GM21390 (cell line): ENCODE measurements around the gene IL1R1.

Source experiments
- ATAC-seq: cut with Tn5 transposase; IDR thresholded peaks from one replicate; pipeline ENCODE4 v1.9.1; 2021; ENCODE audit not compliant: unreplicated experiment

Gene IL1R1

GRCh38 chr2:102197389-102198137, 55.0 kb downstream of the IL1R1 start:
- ATAC-seq: no peak

- ATAC-seq: no peak
Measured at GRCh38 chr2:102200539-102200938, 58.0 kb downstream of the IL1R1 start.

- ATAC-seq: no peak
Measured at GRCh38 chr2:102204638-102205037, 62.1 kb downstream of the IL1R1 start.

GRCh38 chr2:102206666-102207341, 64.3 kb downstream of the IL1R1 start:
- ATAC-seq: no peak

- ATAC-seq: no peak
Measured at GRCh38 chr2:102208774-102209173, 66.2 kb downstream of the IL1R1 start.

GRCh38 chr2:102209474-102209873, 66.9 kb downstream of the IL1R1 start:
- ATAC-seq: no peak

- no peak for ATAC-seq
Measured at GRCh38 chr2:102217032-102217431, 74.5 kb downstream of the IL1R1 start.

GRCh38 chr2:102224824-102225739, 82.5 kb downstream of the IL1R1 start:
- no peak for ATAC-seq

GRCh38 chr2:102226171-102226570, 83.6 kb downstream of the IL1R1 start:
- ATAC-seq: no peak

GRCh38 chr2:102226612-102227391, 84.3 kb downstream of the IL1R1 start:
- no peak for ATAC-seq

GRCh38 chr2:102229141-102229769, 86.7 kb downstream of the IL1R1 start:
- ATAC-seq: no peak
